ENCODE data around the gene RAB3B. TPM values are rescaled to one million over a fixed set of nuclear protein-coding genes. Genes with fewer than 3 reads are reported as not detected.

RAB3B gene
- total RNA-seq, 1 donor from 2014 or later, result 2.4 TPM

GRCh38 chr1:51871351-51871975 is 119.0 kb downstream of the RAB3B start:
- H3K4me3 Mint-ChIP-seq, result no peak overlapping the region
- H3K36me3 Mint-ChIP-seq (ENCODE audit: low read depth), result peaks cover 2% of the 10 kb centered on the region
- H3K27me3 Mint-ChIP-seq (ENCODE audit: low read depth), result no peaks in the 10 kb centered on the region
- H3K27ac Mint-ChIP-seq (ENCODE audit: unreplicated experiment), result no peak overlapping the region
- no peak for TF ChIP-seq CTCF (conservative IDR thresholded peaks at IDR 0.05)
- H3K9me3 Mint-ChIP-seq, result no peaks in the 10 kb centered on the region
- no peak for DNase-seq (ENCODE audit: low read depth, low spot score)
- H3K4me1 Mint-ChIP-seq, result peaks cover 17% of the 10 kb centered on the region

- DNase-seq (ENCODE audit: low read depth, low spot score), result no peak
- no peak overlapping the region for H3K27ac Mint-ChIP-seq (ENCODE audit: unreplicated experiment)
Observed at GRCh38 chr1:51870603-51871350, 119.7 kb downstream of the RAB3B start.

GRCh38 chr1:51867479-51868232 is 122.8 kb downstream of the RAB3B start:
- H3K9me3 Mint-ChIP-seq, result no peaks in the 10 kb centered on the region
- DNase-seq (ENCODE audit: low read depth, low spot score), result no peak
- no peak overlapping the region for H3K27ac Mint-ChIP-seq (ENCODE audit: unreplicated experiment)
- no peaks in the 10 kb centered on the region for H3K4me1 Mint-ChIP-seq
- H3K36me3 Mint-ChIP-seq (ENCODE audit: low read depth), result no peaks in the 10 kb centered on the region
- H3K27me3 Mint-ChIP-seq (ENCODE audit: low read depth), result no peaks in the 10 kb centered on the region
- no peak overlapping the region for H3K4me3 Mint-ChIP-seq
- TF ChIP-seq CTCF (conservative IDR thresholded peaks at IDR 0.05), result no peak

More at GRCh38 chr1:51870603-51871350, 119.7 kb downstream of the RAB3B start:
- Mint-ChIP-seq H3K4me1 (peaks cover 13% of the 10 kb centered on the region), H3K9me3 (no peaks in the 10 kb centered on the region), H3K36me3 (ENCODE audit: low read depth) (peaks cover 2% of the 10 kb centered on the region), H3K27me3 (ENCODE audit: low read depth) (no peaks in the 10 kb centered on the region), H3K4me3 (no peak overlapping the region)
- TF ChIP-seq CTCF (conservative IDR thresholded peaks at IDR 0.05), result no peak

GRCh38 chr1:51863384-51863783 is 127.1 kb downstream of the RAB3B start:
- no peak overlapping the region for H3K4me3 Mint-ChIP-seq
- no peak overlapping the region for H3K27ac Mint-ChIP-seq (ENCODE audit: unreplicated experiment)
- no peak for DNase-seq (ENCODE audit: low read depth, low spot score)
- no peaks in the 10 kb centered on the region for H3K27me3 Mint-ChIP-seq (ENCODE audit: low read depth)
- no peaks in the 10 kb centered on the region for H3K36me3 Mint-ChIP-seq (ENCODE audit: low read depth)
- no peak for TF ChIP-seq CTCF (conservative IDR thresholded peaks at IDR 0.05)
- no peaks in the 10 kb centered on the region for H3K9me3 Mint-ChIP-seq
- H3K4me1 Mint-ChIP-seq, result no peaks in the 10 kb centered on the region

GRCh38 chr1:51861669-51862068 is 128.8 kb downstream of the RAB3B start:
- no peak for DNase-seq (ENCODE audit: low read depth, low spot score)
- no peaks in the 10 kb centered on the region for H3K4me1 Mint-ChIP-seq
- H3K27ac Mint-ChIP-seq (ENCODE audit: unreplicated experiment), result no peak overlapping the region
- H3K27me3 Mint-ChIP-seq (ENCODE audit: low read depth), result no peaks in the 10 kb centered on the region
- no peak for TF ChIP-seq CTCF (conservative IDR thresholded peaks at IDR 0.05)
- no peaks in the 10 kb centered on the region for H3K9me3 Mint-ChIP-seq
- no peak overlapping the region for H3K4me3 Mint-ChIP-seq
- H3K36me3 Mint-ChIP-seq (ENCODE audit: low read depth), result no peaks in the 10 kb centered on the region
